Stimulated activated naive CD4-positive, alpha-beta T cell (primary cell): Measurements from ENCODE around the gene PLEKHA6.

Source experiments
- DNase-seq, 6 experiments: peaks; one replicate each; lab custom pipeline; 2025; lab: John Stamatoyannopoulos, UW

Gene PLEKHA6, protein sequence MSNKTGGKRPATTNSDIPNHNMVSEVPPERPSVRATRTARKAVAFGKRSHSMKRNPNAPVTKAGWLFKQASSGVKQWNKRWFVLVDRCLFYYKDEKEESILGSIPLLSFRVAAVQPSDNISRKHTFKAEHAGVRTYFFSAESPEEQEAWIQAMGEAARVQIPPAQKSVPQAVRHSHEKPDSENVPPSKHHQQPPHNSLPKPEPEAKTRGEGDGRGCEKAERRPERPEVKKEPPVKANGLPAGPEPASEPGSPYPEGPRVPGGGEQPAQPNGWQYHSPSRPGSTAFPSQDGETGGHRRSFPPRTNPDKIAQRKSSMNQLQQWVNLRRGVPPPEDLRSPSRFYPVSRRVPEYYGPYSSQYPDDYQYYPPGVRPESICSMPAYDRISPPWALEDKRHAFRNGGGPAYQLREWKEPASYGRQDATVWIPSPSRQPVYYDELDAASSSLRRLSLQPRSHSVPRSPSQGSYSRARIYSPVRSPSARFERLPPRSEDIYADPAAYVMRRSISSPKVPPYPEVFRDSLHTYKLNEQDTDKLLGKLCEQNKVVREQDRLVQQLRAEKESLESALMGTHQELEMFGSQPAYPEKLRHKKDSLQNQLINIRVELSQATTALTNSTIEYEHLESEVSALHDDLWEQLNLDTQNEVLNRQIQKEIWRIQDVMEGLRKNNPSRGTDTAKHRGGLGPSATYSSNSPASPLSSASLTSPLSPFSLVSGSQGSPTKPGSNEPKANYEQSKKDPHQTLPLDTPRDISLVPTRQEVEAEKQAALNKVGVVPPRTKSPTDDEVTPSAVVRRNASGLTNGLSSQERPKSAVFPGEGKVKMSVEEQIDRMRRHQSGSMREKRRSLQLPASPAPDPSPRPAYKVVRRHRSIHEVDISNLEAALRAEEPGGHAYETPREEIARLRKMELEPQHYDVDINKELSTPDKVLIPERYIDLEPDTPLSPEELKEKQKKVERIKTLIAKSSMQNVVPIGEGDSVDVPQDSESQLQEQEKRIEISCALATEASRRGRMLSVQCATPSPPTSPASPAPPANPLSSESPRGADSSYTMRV

GRCh38 chr1:204359474-204360255 is at the start of gene PLEKHA6:
TSS of gene PLEKHA6 (minus strand) at chr1:204359929. CDS start at chr1:204273727, 86,202 bp downstream.
- DNase-seq: no peak

DNA sequence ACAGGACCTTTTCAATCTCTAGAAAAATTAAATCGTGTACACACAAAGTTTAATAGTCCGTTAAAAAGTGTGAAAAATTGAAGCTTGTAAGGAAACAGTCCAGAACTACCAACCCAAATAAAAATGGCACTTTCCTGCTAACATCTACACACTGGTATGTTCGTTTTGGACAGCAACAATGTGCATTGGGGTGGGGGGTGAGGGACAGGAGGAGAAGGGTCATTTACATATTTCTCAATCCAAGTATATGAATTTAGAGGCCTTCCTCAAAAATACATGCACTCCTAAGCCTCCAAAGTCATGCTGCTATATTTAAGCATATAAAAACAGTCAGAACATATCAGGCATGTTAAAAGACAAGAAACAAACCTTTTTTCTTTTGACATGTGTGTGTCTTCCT is 49.4 kb upstream of the PLEKHA6 start:
- no peak for DNase-seq

DNA sequence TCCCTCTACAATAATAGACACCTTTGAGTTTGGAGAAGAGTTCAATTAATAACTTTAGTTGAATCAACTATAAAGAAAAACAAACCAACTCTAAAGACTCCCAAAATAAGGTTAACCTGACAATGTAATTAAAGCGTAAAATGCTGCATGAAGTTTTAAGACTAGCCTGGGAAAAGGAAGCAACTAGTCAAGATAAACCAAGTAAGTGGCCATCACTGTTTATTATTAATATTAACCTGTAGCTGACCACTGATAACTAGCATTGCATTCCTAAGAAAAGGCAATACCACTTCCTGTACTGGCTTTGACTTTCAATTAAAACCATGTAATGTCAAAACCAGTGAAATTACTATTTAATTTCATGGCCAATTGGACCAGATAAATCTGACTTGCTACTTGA is 48.9 kb upstream of the PLEKHA6 start:
- no peak for DNase-seq

DNA sequence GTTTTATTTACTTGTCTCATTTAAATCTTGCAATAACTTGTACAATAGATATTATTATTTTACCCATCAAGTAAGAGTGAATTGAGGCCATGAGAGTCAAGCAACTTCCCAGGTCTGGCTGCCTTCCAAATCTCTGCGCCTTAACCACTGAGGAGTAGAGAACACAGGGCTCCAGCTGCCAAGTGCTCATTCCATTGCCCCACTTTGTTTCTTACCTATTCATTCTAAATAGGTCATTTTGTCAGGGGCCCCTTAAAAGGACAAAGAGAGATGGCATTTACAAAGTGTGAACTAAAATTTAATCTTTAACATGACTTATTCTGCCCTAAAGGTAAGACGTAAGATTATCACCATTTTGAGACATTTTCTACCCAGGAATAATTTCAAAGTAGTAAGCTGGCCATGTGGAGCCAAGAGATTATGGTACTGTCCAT is 48.4 kb upstream of the PLEKHA6 start:
- DNase-seq: peak in 4 of 6 experiments; percentile 13 to 39 (median 28)

DNA sequence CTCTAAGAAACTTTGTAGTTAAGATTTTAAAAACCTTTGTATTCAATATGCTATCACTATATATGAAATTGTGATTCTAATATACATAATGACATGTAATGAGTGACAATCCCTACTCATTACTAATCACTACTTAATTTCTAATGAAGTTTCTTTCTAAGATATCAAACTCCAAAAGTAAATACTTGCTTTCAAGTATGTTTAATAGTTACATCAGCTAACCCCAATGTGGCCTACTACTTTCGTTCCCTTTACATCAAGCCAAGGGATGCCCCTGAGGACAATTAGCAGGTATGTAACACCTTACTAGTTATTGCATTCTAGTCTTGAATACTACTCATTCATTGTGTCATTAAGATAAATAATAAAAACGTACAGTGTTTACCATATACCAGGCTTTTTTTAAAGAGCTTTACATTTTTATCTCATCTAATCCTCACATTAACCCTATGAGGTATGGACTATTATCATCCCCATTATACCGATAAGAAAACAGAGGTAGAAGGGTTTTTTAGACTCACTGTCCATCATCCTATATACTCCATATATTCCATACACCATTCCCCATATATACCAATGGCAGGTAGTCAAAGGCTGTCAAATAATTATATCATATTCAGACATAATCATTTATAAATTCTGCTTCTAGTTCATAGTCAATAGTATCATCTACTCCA is 47.7 kb upstream of the PLEKHA6 start:
- no peak for DNase-seq

- no peak for DNase-seq
Measured at GRCh38 chr1:204406621-204407020, 46.9 kb upstream of the PLEKHA6 start.

DNA sequence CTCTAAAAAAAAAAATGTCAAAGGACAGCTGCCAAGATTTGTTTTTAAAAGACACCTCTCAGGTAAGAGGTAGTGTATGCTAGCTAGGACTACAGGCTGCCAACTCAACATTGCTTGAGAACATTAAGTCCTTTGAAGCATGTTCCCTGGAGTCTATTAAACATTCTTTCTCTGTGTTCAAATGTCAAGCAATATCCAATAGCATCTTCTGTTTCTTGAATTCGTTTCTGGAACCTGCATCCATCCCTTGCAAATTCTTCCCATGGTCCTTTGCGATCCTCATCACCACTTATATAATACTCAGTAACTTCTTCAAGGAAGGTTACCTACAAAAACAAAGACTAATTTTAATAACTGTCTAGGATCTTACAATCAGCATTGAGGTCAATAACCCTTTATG is 46.3 kb upstream of the PLEKHA6 start:
- DNase-seq: no peak

DNA sequence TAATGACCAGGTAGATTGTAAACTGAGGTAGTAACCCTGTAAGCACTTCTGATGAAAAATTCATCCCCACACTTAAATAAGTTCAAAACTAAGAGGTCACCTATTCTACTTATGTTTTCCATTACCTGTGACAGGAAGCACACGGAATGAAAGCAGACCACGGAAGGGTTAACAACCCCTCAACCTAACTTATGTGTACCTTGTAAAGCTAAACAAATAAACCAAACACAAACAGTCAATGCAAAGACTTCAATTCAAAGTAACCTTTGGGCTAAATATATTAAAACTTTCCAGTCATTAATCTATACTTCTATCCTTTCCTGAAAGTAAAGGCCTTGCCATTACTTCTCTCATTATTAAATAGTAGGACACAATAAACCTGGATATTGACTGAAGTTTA is 44.9 kb upstream of the PLEKHA6 start:
- DNase-seq: no peak

DNA sequence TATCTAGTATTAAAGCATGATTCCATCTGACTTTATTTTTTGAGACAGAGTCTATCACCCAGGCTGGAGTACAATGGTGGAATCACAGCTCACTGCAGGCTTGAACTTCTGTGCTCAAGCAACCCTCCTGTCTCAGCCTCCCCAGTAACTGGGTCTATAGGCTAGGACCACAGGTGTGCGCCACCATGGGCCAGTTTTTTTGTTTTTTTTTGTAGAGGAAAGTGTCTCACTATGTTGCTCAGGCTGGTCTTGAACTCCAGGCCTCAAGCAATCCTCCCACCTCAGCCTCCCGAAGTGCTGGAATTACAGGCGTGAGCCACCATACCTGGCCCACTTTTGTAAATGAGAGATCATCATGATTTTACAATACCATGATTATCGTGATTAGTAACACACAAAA is 42.7 kb upstream of the PLEKHA6 start:
- no peak for DNase-seq

- DNase-seq: no peak
Measured at GRCh38 chr1:204401730-204402129, 42.0 kb upstream of the PLEKHA6 start.

- DNase-seq: no peak
Measured at GRCh38 chr1:204400882-204401510, 41.3 kb upstream of the PLEKHA6 start.

DNA sequence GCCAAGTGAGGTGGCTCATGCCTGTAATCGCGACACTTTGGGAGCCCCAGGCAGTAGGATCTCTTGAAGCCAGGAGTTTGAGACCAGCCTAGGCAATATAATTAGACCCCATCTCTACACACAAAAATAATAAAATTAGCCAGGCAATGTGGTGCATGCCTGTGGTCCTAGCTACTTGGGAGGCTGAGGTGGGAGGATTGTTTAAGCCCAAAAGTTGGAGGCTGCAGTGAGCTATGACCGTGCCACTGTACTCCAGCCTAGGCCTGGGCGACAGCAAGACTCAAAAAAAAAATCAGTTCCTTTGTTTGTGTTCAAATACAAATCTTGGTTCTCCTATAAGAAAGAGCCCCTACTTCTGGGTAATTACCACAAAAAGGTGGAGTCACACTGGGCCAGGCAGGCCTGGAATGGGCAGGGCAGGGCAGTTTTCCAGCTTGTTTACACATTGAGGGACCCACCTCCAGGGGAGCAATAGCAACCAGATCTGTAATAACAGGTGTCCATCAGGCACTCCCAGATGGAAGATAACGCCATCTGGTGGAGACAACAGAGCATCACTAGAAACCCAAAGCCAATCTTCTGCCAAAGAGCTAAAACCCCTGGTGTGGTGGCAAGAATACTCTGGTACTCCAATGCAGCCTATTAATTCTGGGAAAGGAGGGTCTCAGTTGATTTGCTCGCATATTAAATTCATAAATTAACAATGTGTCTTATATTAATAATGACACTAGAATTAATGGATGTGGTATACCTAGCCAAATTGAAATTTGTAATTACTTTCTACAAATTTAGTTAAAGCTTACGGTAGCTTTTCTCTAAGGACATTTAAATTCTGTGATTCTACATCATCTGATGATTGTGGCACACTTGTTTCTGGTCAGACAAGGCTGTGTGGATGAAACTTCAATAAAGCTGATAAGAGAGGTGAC is 38.7 kb upstream of the PLEKHA6 start:
- peak; percentile 19 to 67 (median 54) for DNase-seq

DNA sequence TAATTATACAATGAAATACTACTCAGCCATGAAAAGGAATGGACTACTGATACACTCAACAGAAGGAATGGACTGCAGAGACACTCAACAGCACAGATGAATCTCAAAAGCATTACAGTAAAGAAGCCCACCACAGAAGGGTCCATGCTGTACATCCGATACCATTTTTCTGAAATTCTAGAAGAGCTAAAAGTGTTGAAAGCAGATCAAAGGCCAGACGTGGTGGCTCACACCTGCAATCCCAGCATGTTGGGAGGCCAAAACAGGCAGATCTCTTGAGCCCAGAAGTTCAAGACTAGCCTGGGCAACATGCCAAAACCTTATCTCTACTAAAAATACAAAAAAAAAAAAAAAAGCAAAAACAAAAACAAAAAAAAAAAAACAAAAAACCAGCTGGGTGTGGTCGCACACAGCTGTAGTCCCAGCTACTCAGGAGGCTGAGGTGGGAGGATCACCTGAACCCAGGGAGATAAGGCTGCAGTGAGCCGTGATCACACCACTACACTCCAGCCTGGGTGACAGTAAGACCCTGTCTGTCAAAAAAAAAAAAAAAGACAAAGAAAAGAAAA is 36.4 kb upstream of the PLEKHA6 start:
- no peak for DNase-seq

GRCh38 chr1:204391629-204392028 is 31.9 kb upstream of the PLEKHA6 start:
- DNase-seq: no peak

- DNase-seq: peak in 1 of 6 experiments; percentile 5
Measured at GRCh38 chr1:204390751-204391466, 31.2 kb upstream of the PLEKHA6 start.

DNA sequence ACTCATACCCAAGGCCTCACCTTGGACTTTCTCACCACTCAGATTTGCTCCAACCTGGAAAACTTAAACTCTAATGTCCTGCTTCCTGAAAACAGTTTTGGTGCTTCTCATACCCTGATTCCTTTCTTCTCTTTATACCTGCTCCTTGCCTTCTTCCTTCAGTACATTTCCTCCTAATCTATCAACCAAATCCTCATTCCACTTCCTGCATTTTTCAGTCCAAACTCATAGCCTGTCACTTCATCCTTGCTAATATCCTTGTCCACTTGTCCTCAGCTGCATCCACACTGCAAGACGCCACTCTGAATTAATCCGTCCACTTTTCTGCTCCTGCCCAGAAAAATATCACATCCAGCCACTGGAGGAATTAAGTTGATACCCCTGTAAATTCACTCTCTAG is 26.0 kb upstream of the PLEKHA6 start:
- DNase-seq: no peak

GRCh38 chr1:204384636-204385352 is 25.1 kb upstream of the PLEKHA6 start:
- DNase-seq: no peak
